Astrocyte of the cerebellum (primary cell): ENCODE results near the gene GLCCI1.

Experiments
- DNase-seq: peaks from one replicate; pipeline ENCODE4 v3.0.0-alpha.2; 2011; ENCODE audit warnings: low read depth
- H3K4me3 ChIP-seq: 2 replicates; pipeline ENCODE4 v1.5.1; 2011; ENCODE audit warnings: mild to moderate bottlenecking, low read depth, low read length, moderate library complexity
- CTCF ChIP-seq: IDR thresholded peaks from 2 replicates; pipeline ENCODE4 v1.5.1; 2012; ENCODE audit warnings: low read length, low read depth, moderate library complexity, mild to moderate bottlenecking; ENCODE audit errors: missing control alignments
- in situ Hi-C: cut with HindIII; loops from 2 replicates; pipeline ENCODE4 v1.10.0; 2017; ENCODE audit warnings: low sequenced_read_pairs

Gene GLCCI1

GRCh38 chr7:8130663-8131062 lies 162.1 kb downstream of the GLCCI1 start:
- DNase-seq, result no peak
- H3K4me3 ChIP-seq, result no peak overlapping the region
- in situ Hi-C loops, result no loop called here
- no peak for TF ChIP-seq CTCF

- H3K4me3 ChIP-seq, result no peak overlapping the region
- no peak for DNase-seq
These were observed 163.4 kb downstream of the GLCCI1 start for GRCh38 chr7:8131694-8132605.

DNA sequence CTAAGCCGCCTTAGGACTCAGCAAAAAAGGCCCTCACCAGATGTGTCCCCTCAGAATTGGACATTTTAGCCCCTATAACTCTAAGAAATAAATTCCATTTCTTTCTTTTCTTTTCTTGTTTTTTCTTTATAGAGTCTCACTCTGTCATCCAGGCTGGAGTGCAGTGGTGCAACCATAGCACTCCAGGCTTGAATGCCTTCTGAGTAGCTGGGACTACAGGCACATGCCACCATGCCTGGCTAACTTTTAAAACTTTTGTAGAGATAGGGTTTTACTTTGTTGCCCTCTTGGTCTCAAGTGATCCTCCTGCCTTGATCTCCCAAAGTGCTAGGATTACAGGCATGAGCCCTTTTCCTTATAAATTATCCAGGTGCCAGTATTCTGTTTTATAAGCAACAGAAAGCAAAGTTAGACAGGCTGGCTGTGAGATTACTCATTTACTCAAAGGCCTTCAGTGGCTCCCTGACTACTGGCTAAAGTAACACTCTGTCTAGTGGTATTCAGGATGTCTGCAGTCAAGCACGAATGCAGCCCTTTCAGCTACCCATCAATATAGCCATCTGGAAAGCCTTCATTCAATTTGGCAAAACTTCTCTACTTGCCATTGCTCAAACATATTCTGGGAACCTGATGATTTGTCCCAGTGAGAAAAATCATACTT lies 164.7 kb downstream of the GLCCI1 start:
- no peak for DNase-seq
- no peak overlapping the region for H3K4me3 ChIP-seq
- in situ Hi-C loops, result no loop called here
- no peak for TF ChIP-seq CTCF

More at GRCh38 chr7:8131694-8132605, 163.4 kb downstream of the GLCCI1 start:
- no peak for TF ChIP-seq CTCF
- in situ Hi-C loops, result no loop called here

DNA sequence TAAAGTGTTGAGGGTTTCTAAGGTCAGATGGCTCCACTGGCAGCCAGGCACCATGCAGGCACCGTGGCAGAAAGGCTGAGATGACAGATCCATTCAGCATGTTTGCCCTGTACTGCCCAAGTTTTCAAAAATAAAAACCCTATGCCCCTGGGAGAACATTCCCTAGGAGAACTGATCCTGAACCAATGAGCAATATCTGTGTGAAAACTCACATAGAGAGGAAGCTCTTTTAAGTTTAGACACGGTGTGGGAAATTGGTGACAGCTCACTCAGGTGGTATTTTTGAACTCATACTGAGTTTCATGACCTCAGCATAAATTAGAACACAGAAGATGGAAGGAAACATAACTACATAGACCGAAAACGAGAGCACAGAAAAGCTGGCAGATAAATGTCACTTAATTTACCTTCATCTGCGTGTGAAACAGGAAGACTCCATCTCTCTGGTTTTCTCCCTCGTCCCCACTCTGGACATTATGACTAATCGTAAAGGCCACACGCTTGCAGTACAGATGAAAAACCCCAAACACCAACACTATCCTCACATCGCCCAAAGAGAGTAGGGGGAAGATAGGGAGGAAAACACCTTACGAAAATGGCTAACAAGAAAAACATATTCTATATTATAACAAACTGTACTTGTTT lies 165.6 kb downstream of the GLCCI1 start:
- H3K4me3 ChIP-seq, result no peak overlapping the region
- in situ Hi-C loops, result no loop called here

GRCh38 chr7:8135417-8135816 lies 166.8 kb downstream of the GLCCI1 start:
- in situ Hi-C loops, result no loop called here
- DNase-seq, result no peak
- no peak overlapping the region for H3K4me3 ChIP-seq
- TF ChIP-seq CTCF, result no peak

More for the DNA sequence above, 165.6 kb downstream of the GLCCI1 start:
- peak; percentile 52 for DNase-seq
- no peak for TF ChIP-seq CTCF

GRCh38 chr7:8136051-8136730 lies 167.6 kb downstream of the GLCCI1 start:
- in situ Hi-C loops, result no loop called here
- no peak overlapping the region for H3K4me3 ChIP-seq
- DNase-seq, result no peak
- TF ChIP-seq CTCF, result no peak
